AG09319 (cell line): ENCODE data around the gene ARAP1.

Experiments
- DNase-seq: peaks from one replicate; pipeline ENCODE4 v3.0.0-alpha.2; 2010; ENCODE audit warnings: low read depth; ENCODE audit errors: extremely low read depth
- CTCF ChIP-seq: IDR thresholded peaks from 2 replicates; pipeline ENCODE4 v1.5.1; 2011; ENCODE audit warnings: low read depth, mild to moderate bottlenecking, inconsistent platforms, low read length, moderate library complexity

The ARAP1 gene

GRCh38 chr11:72652873-72653630 lies 99.2 kb downstream of the ARAP1 start:
- TF ChIP-seq CTCF, result no peak
- no peak for DNase-seq

GRCh38 chr11:72652133-72652532 lies 100.1 kb downstream of the ARAP1 start:
- DNase-seq, result no peak
- TF ChIP-seq CTCF, result no peak

DNA sequence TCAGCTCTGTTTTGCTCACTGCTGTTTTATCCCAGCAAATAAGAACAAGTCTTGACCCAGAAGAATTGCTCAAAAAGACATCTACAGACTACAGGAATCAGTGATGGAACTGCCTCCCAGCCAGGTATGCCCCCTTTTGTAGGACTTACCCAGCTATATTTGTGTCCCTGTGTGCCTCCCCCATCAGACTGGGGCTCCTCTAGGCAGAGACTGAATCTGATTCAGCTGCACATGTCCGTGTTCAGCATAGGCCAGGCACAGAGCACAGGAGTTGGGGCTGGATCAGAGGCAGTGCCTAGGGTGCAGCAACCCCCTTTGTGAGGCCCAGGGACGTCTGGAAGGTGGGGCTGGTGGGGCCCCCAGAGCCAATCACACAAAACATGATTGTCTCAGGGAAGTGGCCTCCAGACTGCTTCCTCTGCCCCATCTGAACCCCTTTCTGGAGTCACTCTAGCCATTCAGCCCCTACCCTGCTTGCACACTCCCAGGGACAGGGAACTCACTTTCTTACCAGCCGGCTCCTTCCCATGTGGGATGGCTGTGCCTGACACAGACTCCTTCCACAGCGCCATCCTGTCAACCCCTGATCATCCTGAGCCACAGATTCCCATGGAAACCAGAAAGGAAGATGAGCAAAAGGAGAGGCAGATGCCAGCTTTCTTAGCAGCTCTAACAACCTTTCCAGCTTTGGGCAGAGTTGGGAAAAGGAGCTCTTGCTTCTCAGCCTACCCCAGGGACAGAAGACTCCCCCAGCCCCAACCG lies 102.8 kb downstream of the ARAP1 start:
- DNase-seq, result no peak
- TF ChIP-seq CTCF, result no peak

- TF ChIP-seq CTCF, result no peak
- no peak for DNase-seq
Observed at GRCh38 chr11:72648384-72649136, 103.6 kb downstream of the ARAP1 start.

GRCh38 chr11:72647882-72648281 lies 104.3 kb downstream of the ARAP1 start:
- no peak for TF ChIP-seq CTCF
- no peak for DNase-seq

DNA sequence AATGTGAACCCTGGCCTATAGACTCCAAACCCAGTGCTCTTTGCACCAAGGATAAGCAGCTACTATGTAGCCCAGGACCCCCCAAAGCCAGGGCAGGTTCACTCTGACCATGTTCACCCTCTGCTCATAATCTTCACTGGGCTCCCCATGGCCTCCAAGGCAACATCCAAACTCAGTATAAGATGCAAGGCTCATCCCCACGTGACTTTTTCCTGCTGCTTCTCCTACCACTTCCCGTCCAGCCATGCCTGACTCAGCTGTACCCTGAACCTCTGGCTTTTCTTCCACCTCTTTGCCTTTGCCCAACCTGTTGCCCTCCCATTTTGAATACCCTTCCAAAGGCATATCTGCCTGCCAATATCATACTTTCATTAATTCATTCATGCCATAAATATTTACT lies 105.7 kb downstream of the ARAP1 start:
- no peak for TF ChIP-seq CTCF
- no peak for DNase-seq

- TF ChIP-seq CTCF, result no peak
- no peak for DNase-seq
Observed at GRCh38 chr11:72646024-72646423, 106.2 kb downstream of the ARAP1 start.
